Loucy (cell line): ENCODE results near the gene ROMO1.

ENCODE experiments used
- CTCF ChIP-seq: fragments of 200-600 bp; sonication (generic); conservative IDR thresholded peaks from 2 replicates; pipeline ENCODE4 v1.5.1; 2014; ENCODE audit warnings: mild to moderate bottlenecking, antibody characterized with exemption, low read length
- EZH2phosphoT487 ChIP-seq: fragments of 200-600 bp; IDR thresholded peaks from 2 replicates; pipeline ENCODE4 v1.6.1; 2018; ENCODE audit warnings: antibody characterized with exemption, mild to moderate bottlenecking, moderate library complexity, borderline replicate concordance

- no peak for TF ChIP-seq CTCF
- TF ChIP-seq EZH2phosphoT487: no peak
These were observed 30.8 kb downstream of the ROMO1 start for GRCh38 chr20:35729836-35730582.
